ENCODE data around the gene ATP5PO.
"Not testable (repeated sequence)": the region's sequence is repeated elsewhere in the genome, so short reads cannot be mapped to it uniquely, and the experiment has no call there.

The ATP5PO gene

DNA sequence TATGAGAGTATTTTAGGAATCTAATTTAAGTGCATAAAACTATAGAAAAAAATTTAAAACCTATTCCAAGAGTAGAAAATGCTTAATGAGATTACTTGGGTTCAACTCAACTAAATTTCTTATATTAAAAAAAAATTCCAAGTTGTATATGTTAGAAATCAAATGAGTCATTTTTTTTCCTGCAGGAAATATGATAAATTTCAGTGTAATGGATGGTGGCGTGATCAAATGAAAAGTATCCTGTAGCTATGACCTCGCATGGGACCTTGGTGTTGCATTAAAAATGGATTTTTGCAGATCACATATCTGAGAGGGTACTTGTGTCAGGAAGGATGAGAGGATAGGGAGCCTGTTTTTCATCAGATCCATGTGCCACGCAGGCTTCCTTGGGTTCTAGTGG is 17.9 kb downstream of the ATP5PO start:
- DNase-seq = no peak

GRCh38 chr21:33897098-33897497 is 18.5 kb downstream of the ATP5PO start:
- DNase-seq = no peak

- no peak for DNase-seq
Observed at GRCh38 chr21:33896691-33897090, 18.9 kb downstream of the ATP5PO start.

GRCh38 chr21:33895356-33895755 is 20.2 kb downstream of the ATP5PO start:
- no peak for DNase-seq

DNA sequence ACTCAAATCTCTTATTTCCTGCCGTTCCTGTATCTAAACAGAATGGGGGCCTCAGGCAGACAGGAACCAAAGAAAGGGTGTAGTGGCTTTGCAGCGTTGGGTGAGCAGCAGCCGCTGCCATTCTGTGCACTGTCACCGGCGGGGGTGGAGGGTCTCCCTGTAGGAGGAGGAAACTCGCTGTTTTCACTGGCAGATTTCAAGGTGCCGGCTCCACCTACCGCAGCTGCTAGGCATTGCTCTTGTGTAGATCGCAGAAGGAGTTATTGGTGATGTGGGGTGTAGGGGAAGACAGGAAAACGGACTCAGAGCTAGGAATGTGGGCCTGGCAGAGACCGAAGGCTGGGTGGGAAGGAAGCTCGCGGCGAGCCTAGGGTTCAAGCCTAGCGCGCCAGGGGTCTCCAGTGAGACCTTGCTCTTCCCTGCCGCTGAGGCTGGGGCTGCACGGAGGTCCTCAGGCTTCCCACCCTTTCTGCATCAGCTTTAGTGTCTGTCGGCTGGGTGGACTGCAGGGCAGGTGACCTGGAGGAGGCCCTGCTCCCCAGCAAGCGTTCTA is 20.8 kb downstream of the ATP5PO start:
- DNase-seq = peak; percentile 92

- peak; percentile 34 for DNase-seq
Observed at GRCh38 chr21:33893917-33894316, 21.7 kb downstream of the ATP5PO start.

DNA sequence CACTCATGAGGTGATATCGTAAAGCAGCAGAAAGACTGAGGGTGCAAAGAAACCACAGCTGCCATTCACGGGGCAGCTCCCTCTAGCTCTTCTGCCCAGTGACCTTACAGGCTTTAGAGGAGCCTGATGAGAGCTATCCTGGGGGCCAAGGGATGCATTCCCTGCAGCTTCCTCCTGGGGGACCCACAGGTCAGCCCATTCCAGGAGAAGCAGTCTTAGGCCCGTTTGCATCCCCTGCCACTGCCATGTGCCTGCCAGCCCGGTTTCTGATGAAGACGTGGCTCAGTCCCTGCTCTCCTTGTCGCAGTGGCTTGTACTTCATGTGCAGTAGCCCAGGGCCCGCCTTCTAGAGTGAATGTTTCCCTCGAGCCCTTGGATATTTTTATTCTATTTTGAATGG is 22.8 kb downstream of the ATP5PO start:
- DNase-seq = no peak

DNA sequence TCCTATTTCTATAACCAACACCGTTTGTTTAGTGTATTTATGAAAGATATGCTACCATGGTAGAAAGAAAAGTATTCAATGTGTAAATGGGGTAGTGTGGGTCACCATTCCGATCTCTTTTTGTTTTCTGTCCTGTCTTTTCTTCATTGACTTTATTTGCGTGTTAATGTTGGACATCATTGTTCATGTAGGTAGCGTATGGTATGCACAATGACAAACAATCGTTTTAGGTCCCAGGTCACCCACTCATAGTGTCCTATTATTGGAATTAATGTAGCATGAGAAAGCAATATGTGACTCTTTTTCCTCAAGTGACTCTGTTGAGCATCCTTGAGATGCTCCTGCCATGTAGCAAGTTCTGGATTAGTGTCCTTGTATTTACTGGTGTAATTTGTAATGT is 25.4 kb downstream of the ATP5PO start:
- no peak for DNase-seq

- no peak for DNase-seq
Observed at GRCh38 chr21:33886321-33886720, 29.3 kb downstream of the ATP5PO start.

- no peak for DNase-seq
Observed at GRCh38 chr21:33885172-33885514, 30.5 kb downstream of the ATP5PO start.

DNA sequence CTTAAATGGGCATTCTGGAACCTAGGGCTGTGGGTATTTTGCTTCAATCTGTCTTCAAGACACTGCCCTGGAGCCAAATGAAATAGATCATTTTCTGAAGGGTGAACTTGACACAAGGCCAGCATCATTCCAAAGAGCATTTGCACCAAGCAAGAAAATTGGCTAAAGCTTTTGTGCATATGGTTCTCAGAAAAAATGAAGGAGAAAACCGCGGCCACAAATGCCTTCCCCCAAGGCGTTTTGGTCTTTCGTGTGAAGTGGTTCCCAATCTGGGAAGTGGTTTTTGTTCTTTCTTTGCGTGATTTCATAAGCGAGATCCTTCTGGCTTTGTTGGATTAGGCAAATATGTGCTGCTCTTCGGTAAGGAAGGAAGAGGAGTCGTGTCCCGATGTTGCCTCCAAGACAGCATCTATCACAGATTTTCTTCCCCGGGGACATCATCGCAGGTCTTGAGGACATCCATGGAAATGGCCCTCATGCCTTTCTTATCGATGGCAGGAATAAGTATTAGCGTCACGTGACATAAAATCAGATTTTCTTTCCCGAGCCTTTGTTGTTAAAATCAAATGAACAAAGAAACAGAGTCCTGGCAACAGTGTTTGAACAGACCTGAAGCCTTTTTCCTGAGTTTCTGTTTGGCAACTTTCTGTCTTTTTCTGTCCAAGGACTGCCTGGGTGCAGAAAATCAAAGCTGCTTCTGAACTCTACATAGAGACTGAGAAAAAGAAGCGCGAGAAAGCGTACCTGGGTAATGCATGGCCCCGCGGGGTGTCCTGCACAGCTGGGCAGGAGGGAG is 31.0 kb downstream of the ATP5PO start:
- DNase-seq = peak; percentile 24

GRCh38 chr21:33883118-33883517 is 32.5 kb downstream of the ATP5PO start:
- DNase-seq = no peak

GRCh38 chr21:33881689-33882440 is 33.7 kb downstream of the ATP5PO start:
- DNase-seq = no peak

DNA sequence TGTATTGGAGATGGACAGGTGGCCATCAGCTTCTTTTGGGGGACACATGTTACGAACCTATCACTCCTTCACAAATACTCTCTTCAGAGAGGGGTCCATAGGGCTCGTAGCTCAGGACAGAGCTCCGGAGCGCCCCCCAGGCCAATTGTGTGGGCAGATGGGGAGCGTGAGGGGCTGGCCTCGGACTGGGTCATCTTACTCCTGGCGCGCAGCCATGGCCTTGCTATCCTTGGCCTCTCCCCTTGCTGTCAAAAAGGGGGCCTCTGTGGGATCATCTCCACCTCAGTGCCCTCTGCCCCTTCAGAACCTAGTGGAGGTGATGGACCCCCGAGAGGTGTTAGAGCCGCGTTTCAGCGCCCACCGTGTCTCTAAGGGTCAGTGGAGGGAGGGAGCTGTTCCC is 35.0 kb downstream of the ATP5PO start:
- DNase-seq = no peak

- no peak for DNase-seq
Observed at GRCh38 chr21:33878824-33879223, 36.8 kb downstream of the ATP5PO start.

GRCh38 chr21:33875026-33875695 is 40.4 kb downstream of the ATP5PO start:
- no peak for DNase-seq

- DNase-seq = no peak
Observed at GRCh38 chr21:33874161-33874560, 41.4 kb downstream of the ATP5PO start.

DNA sequence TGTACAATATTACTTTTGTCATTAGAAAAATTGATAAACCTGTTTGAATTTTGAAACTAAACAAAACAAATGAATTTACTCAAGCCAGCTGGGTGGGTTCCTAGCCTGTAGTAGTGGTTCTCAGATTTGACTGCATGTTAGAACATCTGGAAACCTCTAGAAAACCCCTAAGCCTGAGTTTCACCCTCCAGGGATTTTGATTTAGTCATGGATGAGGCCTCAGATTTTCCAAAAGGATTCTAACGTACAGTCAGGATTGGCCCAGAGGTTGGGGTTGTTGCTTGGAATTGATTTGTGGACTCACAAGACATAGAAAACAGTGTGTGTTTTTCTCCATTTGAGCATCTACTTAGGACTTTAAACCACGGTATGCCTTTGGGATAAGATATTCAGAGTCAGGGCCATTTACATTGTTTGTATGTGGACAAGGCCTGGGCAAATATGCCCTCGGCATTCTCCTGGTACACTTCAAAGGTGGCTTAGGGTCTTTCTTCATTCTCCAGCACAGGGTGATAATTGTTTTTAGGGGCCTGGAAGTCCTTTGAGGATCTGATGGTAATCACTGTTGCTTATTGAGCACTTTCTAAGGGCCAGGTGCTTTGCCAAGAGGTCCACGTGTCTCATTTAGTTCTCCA is 42.6 kb downstream of the ATP5PO start:
- no peak for DNase-seq

DNA sequence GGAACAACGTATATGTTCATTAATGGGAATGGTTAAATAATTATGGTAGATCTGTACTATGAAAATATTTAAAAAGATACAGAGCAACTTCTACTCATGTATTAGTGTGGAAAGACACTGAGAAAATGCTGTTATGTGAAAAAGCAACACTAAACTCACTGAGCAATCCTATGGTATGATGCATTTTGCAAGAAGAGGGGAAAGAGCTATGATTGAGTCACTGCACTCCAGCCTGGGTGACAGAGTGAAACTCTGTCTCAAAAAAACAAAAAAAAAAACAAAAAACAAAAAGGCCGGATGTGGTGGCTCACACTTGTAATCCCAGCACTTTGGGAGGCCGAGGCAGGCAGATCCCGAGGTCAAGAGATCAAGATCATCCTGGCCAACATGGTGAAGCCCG is 44.4 kb downstream of the ATP5PO start:
- no peak for DNase-seq

DNA sequence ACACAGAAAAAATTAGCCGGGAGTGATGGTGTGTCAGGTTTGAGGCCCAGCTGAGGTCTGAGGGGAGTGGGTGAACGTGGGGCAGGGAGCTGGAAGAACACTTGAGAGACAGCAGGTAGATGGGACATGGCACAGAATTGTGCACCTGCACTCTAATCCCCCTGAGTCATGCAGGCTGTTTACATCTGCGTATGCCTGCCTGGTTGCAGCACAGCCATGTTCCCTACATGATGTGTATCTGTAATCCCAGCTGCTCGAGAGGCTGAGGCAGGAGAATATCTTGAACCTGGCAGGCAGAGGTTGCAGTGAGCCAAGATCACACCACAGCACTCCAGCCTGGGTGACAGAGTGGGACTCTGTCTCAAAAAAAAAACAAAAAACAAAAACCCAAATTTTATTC is 44.8 kb downstream of the ATP5PO start:
- no peak for DNase-seq

DNA sequence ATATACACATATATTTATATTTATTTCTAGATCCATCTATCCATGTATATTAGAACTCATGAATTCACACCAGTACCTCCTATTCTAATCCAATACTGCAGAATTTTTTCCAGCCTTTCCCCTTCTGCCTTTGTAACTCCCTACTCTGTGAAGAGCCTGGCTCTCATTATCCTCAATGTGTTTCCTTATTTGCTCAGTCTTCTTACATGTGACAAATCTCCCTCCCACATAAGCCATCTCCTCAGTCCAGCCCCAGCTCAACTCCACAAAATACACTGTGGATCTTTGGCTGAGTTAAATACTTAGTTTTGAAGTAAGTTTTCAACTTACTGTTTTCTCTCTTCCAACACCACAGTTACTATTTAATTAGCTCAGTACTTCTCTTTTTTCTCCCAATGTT is 45.7 kb downstream of the ATP5PO start:
- no peak for DNase-seq

GRCh38 chr21:33867868-33868267 is 47.7 kb downstream of the ATP5PO start:
- not testable (repeated sequence) for DNase-seq

GRCh38 chr21:33866826-33867225 is 48.8 kb downstream of the ATP5PO start:
- DNase-seq = no peak

Data from eye (tissue), 1 donor.